A549 (cell line): ENCODE results near the gene IGFBP4.

Experiments used
- CBX2 ChIP-seq: fragments of 200-600 bp; sonication (generic); IDR thresholded peaks from 2 replicates; pipeline ENCODE4 v1.6.1; 2016; ENCODE audit warnings: low read depth, mild to moderate bottlenecking, borderline replicate concordance
- MYC ChIP-seq: IDR thresholded peaks from 2 replicates; pipeline ENCODE4 v1.6.1; 2012; ENCODE audit warnings: mild to moderate bottlenecking, inconsistent platforms, low read length, improper control_type of control experiment, borderline replicate concordance
- POLR2A ChIP-seq: IDR thresholded peaks from 2 replicates; pipeline ENCODE4 v1.6.1; 2012; ENCODE audit warnings: mild to moderate bottlenecking, low read length
- RCOR1 ChIP-seq: fragments of 150-350 bp; IDR thresholded peaks from 2 replicates; pipeline ENCODE4 v1.6.1; 2014; ENCODE audit warnings: antibody characterized with exemption, low read length, low read depth
- SMC3 ChIP-seq: fragments of >200 bp; sonication (Bioruptor Twin); formaldehyde crosslinking; IDR thresholded peaks from 3 replicates; pipeline ENCODE4 v1.6.1; 2018; ENCODE audit warnings: inconsistent platforms
- TF ChIP-seq, protein P1 (sequence below): fragments of 450-650 bp; IDR thresholded peaks from 2 replicates; pipeline ENCODE4 v1.6.1; 2014; ENCODE audit warnings: antibody characterized with exemption
- TF ChIP-seq, protein P2 (sequence below): fragments of >200 bp; sonication (Bioruptor Twin); formaldehyde crosslinking; IDR thresholded peaks from 3 replicates; pipeline ENCODE4 v1.5.1; 2016
- TF ChIP-seq, protein P3 (sequence below): fragments of 250-450 bp; sonication (Bioruptor Pico); IDR thresholded peaks from 2 replicates; pipeline ENCODE4 v1.5.0; 2021; ENCODE audit warnings: mild to moderate bottlenecking, moderate library complexity, borderline replicate concordance

DNA sequence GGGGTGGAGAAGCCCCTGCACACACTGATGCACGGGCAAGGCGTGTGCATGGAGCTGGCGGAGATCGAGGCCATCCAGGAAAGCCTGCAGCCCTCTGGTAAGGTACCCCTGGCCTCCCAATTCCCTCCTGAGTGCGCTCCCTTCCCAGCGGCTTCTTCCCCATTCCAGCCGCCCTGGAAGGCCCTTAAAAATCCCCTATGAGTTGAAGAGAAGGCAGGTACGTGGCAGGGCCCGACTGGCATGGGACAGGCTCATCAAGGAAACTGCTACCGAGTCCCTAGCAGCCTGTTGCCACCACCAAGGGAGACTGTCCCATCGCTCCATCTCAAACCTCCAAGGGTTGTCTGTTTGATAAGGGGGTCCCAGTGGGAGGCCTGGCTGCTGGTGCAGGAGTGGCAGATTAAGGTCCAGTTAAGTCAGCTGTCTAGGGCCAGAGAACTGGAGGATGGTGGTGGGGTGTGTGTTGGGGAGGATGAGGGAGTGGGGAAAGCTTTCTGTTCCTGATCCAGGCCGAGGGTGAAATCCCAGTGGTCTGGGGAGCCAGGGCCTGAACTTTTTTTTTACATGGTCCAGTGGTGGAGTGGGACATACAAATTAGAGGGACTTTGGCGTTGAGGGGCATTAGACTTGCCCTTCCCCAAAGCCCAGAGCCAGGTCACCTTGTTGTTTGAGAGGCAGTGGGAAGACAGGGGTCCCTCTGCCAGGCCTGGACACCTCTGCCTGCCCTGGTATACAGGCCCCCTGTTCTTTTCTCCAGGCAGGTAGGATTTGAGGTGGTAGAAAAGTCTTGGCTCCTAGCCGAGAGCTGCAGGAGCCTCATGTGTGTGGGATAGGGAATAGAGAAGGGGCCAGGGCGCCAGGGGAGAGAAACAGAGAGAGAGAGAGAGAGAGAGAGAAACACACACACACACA is 994 bp downstream of the IGFBP4 start:
- no peak for TF ChIP-seq RCOR1
- TF ChIP-seq, protein P1, sequence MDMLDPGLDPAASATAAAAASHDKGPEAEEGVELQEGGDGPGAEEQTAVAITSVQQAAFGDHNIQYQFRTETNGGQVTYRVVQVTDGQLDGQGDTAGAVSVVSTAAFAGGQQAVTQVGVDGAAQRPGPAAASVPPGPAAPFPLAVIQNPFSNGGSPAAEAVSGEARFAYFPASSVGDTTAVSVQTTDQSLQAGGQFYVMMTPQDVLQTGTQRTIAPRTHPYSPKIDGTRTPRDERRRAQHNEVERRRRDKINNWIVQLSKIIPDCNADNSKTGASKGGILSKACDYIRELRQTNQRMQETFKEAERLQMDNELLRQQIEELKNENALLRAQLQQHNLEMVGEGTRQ, result peak; percentile 1; the same call in 1 of the 2 replicates
- TF ChIP-seq, protein P2, sequence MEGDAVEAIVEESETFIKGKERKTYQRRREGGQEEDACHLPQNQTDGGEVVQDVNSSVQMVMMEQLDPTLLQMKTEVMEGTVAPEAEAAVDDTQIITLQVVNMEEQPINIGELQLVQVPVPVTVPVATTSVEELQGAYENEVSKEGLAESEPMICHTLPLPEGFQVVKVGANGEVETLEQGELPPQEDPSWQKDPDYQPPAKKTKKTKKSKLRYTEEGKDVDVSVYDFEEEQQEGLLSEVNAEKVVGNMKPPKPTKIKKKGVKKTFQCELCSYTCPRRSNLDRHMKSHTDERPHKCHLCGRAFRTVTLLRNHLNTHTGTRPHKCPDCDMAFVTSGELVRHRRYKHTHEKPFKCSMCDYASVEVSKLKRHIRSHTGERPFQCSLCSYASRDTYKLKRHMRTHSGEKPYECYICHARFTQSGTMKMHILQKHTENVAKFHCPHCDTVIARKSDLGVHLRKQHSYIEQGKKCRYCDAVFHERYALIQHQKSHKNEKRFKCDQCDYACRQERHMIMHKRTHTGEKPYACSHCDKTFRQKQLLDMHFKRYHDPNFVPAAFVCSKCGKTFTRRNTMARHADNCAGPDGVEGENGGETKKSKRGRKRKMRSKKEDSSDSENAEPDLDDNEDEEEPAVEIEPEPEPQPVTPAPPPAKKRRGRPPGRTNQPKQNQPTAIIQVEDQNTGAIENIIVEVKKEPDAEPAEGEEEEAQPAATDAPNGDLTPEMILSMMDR, result no peak
- TF ChIP-seq, protein P3, sequence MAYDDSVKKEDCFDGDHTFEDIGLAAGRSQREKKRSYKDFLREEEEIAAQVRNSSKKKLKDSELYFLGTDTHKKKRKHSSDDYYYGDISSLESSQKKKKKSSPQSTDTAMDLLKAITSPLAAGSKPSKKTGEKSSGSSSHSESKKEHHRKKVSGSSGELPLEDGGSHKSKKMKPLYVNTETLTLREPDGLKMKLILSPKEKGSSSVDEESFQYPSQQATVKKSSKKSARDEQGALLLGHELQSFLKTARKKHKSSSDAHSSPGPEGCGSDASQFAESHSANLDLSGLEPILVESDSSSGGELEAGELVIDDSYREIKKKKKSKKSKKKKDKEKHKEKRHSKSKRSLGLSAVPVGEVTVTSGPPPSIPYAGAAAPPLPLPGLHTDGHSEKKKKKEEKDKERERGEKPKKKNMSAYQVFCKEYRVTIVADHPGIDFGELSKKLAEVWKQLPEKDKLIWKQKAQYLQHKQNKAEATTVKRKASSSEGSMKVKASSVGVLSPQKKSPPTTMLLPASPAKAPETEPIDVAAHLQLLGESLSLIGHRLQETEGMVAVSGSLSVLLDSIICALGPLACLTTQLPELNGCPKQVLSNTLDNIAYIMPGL (CRISPR knock-in tag), result no peak
- peak; percentile 52 for TF ChIP-seq POLR2A
- peak; percentile 5; the same call in 1 of the 3 replicates for TF ChIP-seq SMC3
- no peak for TF ChIP-seq CBX2
- TF ChIP-seq MYC, result no peak; the same call in 1 of the 2 replicates
